ENCODE data around the gene RPL28. TPM values are rescaled to one million over a fixed set of nuclear protein-coding genes. Genes with fewer than 3 reads are reported as not detected.

RPL28 gene
- total and polyA plus RNA-seq, 10 donors, result 581 to 4,833 (median 1,526) TPM

DNA sequence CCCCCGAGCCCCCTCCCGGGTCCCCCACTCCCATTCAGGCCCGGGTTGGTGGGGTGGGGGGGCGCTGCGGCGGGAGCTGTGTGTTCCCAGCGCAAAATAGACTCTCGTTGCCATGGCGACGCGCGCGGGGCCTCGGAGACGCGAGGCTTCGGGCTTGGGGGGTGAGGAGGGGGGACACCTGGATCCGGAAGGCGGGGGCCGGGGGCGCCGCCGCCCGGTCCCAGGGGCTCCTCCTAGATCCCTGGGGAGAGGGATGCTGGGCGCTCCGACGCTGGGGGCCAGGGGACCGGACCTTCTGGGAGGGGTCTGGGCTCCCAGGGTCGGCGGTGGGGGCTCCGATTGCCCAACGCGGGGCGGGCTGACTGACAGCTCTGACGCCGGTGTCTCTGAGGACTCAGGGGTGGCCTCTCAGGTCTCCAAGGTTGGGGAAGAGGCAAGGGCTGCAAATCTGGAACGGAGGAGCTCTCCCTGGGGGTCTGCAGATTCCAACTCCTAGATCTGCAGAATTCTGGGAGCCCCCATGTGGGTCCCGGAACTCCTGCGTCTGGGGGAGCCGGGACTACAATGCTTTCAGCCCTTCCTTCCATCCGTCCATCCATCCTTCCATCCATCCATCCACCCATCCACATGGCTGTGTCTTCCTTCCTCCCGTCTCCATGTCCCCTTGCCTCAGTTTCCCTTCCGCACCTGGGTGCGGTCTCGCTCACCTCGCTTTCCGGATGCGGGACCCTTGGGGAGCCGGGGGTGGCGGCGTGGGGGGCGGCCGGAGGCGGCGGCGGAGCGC, 66.4 kb downstream of the RPL28 start:
- H3K27ac ChIP-seq, result no peak overlapping the region
- H3K27me3 ChIP-seq (replicated peaks in 1 of 7), result peaks cover 8 to 49% (median 29%) of the 10 kb centered on the region in 7 donors
- peaks cover 0 to 31% (median 9%) of the 10 kb centered on the region in 6 donors for H3K36me3 ChIP-seq
- WGBS, 5 donors, result 2 to 7% (median 5%) methylated on average over 43 to 57 of the region's 57 CpGs
- intact Hi-C loops (cut with DNase I; ENCODE audit: low total_unique reads), result no loop called here
- DNase-seq, result no peak
- TF ChIP-seq CTCF (IDR thresholded peaks at IDR 0.05 in 8 of 11, conservative IDR thresholded peaks at IDR 0.05 in 3 of 11), result no peak
- TF ChIP-seq POLR2AphosphoS5 (IDR thresholded peaks at IDR 0.05), result no peak
- no peak for TF ChIP-seq POLR2A (IDR thresholded peaks at IDR 0.05)
- no peaks in the 10 kb centered on the region for H3K9me3 ChIP-seq
- H3K4me1 ChIP-seq, result peaks cover 10 to 24% (median 20%) of the 10 kb centered on the region in 6 donors
- H3K4me3 ChIP-seq, result peak overlapping the region in 5 of 8 donors; percentile 1 to 57 (median 21)

Other genes with a start within 250 kb of the RPL28 start
- gene TNNT1, start 236.7 kb upstream of the RPL28 start, total RNA-seq, result 1 to 10 TPM in 4 of 7 donors, not detected in 3; 1.3 to 5.4 (median 2.6) TPM
- 1 to 10 TPM in 1 of 3 donors, under 1 TPM in 2; 0.26 to 6.2 (median 0.94) TPM for gene TNNT1, start 236.7 kb upstream of the RPL28 start, polyA plus RNA-seq
- not detected for gene TNNI3, start 228.2 kb upstream of the RPL28 start, total RNA-seq
- under 1 TPM; 0.15 to 0.74 (median 0.70) TPM for gene TNNI3, start 228.2 kb upstream of the RPL28 start, polyA plus RNA-seq
- gene DNAAF3, start 219.3 kb upstream of the RPL28 start, total RNA-seq, result 1 to 10 TPM in 2 of 7 donors, under 1 TPM in 3, not detected in 2; 0.68 to 1.1 (median 0.76) TPM
- under 1 TPM; 0.28 to 0.45 (median 0.36) TPM for gene DNAAF3, start 219.3 kb upstream of the RPL28 start, polyA plus RNA-seq
- 1 to 10 TPM in 1 of 7 donors, not detected in 6; 1.4 TPM for gene SYT5, start 205.6 kb upstream of the RPL28 start, total RNA-seq
- under 1 TPM; 0.06 to 0.23 (median 0.13) TPM for gene SYT5, start 205.6 kb upstream of the RPL28 start, polyA plus RNA-seq
- 10 to 100 TPM; 36.8 to 97.9 (median 53.8) TPM for gene PTPRH, start 176.4 kb upstream of the RPL28 start, total RNA-seq
- gene PTPRH, start 176.4 kb upstream of the RPL28 start, polyA plus RNA-seq, result 10 to 100 TPM in 2 of 3 donors, 1 to 10 TPM in 1; 6.5 to 31.7 (median 14.9) TPM
- gene TMEM86B, start 157.2 kb upstream of the RPL28 start, total RNA-seq, result 10 to 100 TPM in 3 of 7 donors, 1 to 10 TPM in 4; 7.5 to 11.7 (median 9.6) TPM
- 10 to 100 TPM; 11.8 to 31.5 (median 28.2) TPM for gene TMEM86B, start 157.2 kb upstream of the RPL28 start, polyA plus RNA-seq
- gene PPP6R1, start 126.9 kb upstream of the RPL28 start, total RNA-seq, result 100 to 1,000 TPM; 113 to 150 (median 133) TPM
- 10 to 100 TPM; 49.2 to 90.5 (median 65.1) TPM for gene PPP6R1, start 126.9 kb upstream of the RPL28 start, polyA plus RNA-seq
- gene HSPBP1, start 105.8 kb upstream of the RPL28 start, total RNA-seq, result 10 to 100 TPM; 14.2 to 26.8 (median 17.6) TPM
- gene HSPBP1, start 105.8 kb upstream of the RPL28 start, polyA plus RNA-seq, result 10 to 100 TPM; 14.2 to 27.0 (median 26.4) TPM
- 1 to 10 TPM in 5 of 7 donors, under 1 TPM in 2; 0.79 to 2.9 (median 1.7) TPM for gene BRSK1, start 101.9 kb upstream of the RPL28 start, total RNA-seq
- gene BRSK1, start 101.9 kb upstream of the RPL28 start, polyA plus RNA-seq, result 1 to 10 TPM in 2 of 3 donors, under 1 TPM in 1; 0.70 to 1.5 (median 1.0) TPM
- 10 to 100 TPM in 3 of 7 donors, 1 to 10 TPM in 4; 5.6 to 34.1 (median 9.9) TPM for gene TMEM150B, start 60.6 kb upstream of the RPL28 start, total RNA-seq
- 1 to 10 TPM; 1.7 to 6.5 (median 4.1) TPM for gene TMEM150B, start 60.6 kb upstream of the RPL28 start, polyA plus RNA-seq
- 10 to 100 TPM; 10.5 to 18.1 (median 12.8) TPM for gene KMT5C, start 46.1 kb upstream of the RPL28 start, total RNA-seq
- 10 to 100 TPM in 1 of 3 donors, 1 to 10 TPM in 2; 5.7 to 12.2 (median 7.8) TPM for gene KMT5C, start 46.1 kb upstream of the RPL28 start, polyA plus RNA-seq
- 1 to 10 TPM in 1 of 7 donors, under 1 TPM in 4, not detected in 2; 0.30 to 1.6 (median 0.63) TPM for gene COX6B2, start 31.2 kb upstream of the RPL28 start, total RNA-seq
- gene COX6B2, start 31.2 kb upstream of the RPL28 start, polyA plus RNA-seq, result under 1 TPM in 2 of 3 donors, not detected in 1; 0.06 to 0.08 TPM
- gene GARIN5B, start 22.7 kb upstream of the RPL28 start, total RNA-seq, result not detected
- not detected for gene GARIN5B, start 22.7 kb upstream of the RPL28 start, polyA plus RNA-seq
- under 1 TPM in 1 of 7 donors, not detected in 6; 0.23 TPM for gene IL11, start 15.5 kb upstream of the RPL28 start, total RNA-seq
- under 1 TPM in 2 of 3 donors, not detected in 1; 0.04 to 0.06 TPM for gene IL11, start 15.5 kb upstream of the RPL28 start, polyA plus RNA-seq
- gene TMEM190, start 9.1 kb upstream of the RPL28 start, total RNA-seq, result not detected
- under 1 TPM in 1 of 3 donors, not detected in 2; 0.20 TPM for gene TMEM190, start 9.1 kb upstream of the RPL28 start, polyA plus RNA-seq
- 1 to 10 TPM; 3.7 to 8.8 (median 5.0) TPM for gene TMEM238, start 1.6 kb upstream of the RPL28 start, total RNA-seq
- under 1 TPM in 2 of 3 donors, not detected in 1; 0.17 to 0.32 TPM for gene TMEM238, start 1.6 kb upstream of the RPL28 start, polyA plus RNA-seq
- gene UBE2S, start 21.9 kb downstream of the RPL28 start, total RNA-seq, result 10 to 100 TPM; 14.4 to 40.8 (median 23.8) TPM
- gene UBE2S, start 21.9 kb downstream of the RPL28 start, polyA plus RNA-seq, result 10 to 100 TPM in 2 of 3 donors, 1 to 10 TPM in 1; 4.9 to 18.7 (median 11.8) TPM
- gene SHISA7, start 57.4 kb downstream of the RPL28 start, total RNA-seq, result under 1 TPM in 1 of 7 donors, not detected in 6; 0.27 TPM
- under 1 TPM in 1 of 3 donors, not detected in 2; 0.03 TPM for gene SHISA7, start 57.4 kb downstream of the RPL28 start, polyA plus RNA-seq
- gene ISOC2, start 75.7 kb downstream of the RPL28 start, total RNA-seq, result 10 to 100 TPM; 38.6 to 85.0 (median 54.5) TPM
- 10 to 100 TPM; 55.6 to 98.7 (median 64.5) TPM for gene ISOC2, start 75.7 kb downstream of the RPL28 start, polyA plus RNA-seq
- gene C19orf85, start 78.8 kb downstream of the RPL28 start, total RNA-seq, result not detected
- gene C19orf85, start 78.8 kb downstream of the RPL28 start, polyA plus RNA-seq, result not detected
- 10 to 100 TPM in 3 of 7 donors, 1 to 10 TPM in 4; 4.4 to 13.6 (median 9.7) TPM for gene ZNF628, start 90.7 kb downstream of the RPL28 start, total RNA-seq
- 1 to 10 TPM; 1.4 to 8.2 (median 1.7) TPM for gene ZNF628, start 90.7 kb downstream of the RPL28 start, polyA plus RNA-seq
- gene NAT14, start 99.3 kb downstream of the RPL28 start, total RNA-seq, result 10 to 100 TPM in 1 of 7 donors, 1 to 10 TPM in 6; 1.9 to 10.3 (median 6.9) TPM
- 10 to 100 TPM; 13.8 to 17.7 (median 15.5) TPM for gene NAT14, start 99.3 kb downstream of the RPL28 start, polyA plus RNA-seq
- gene SSC5D, start 102.5 kb downstream of the RPL28 start, total RNA-seq, result 10 to 100 TPM; 11.0 to 30.6 (median 24.1) TPM
- gene SSC5D, start 102.5 kb downstream of the RPL28 start, polyA plus RNA-seq, result 1 to 10 TPM in 2 of 3 donors, under 1 TPM in 1; 0.61 to 7.4 (median 2.5) TPM
- not detected for gene SBK2, start 151.2 kb downstream of the RPL28 start, total RNA-seq
- not detected for gene SBK2, start 151.2 kb downstream of the RPL28 start, polyA plus RNA-seq
- not detected for gene SBK3, start 159.6 kb downstream of the RPL28 start, total RNA-seq
- not detected for gene SBK3, start 159.6 kb downstream of the RPL28 start, polyA plus RNA-seq
- gene ZNF579, start 194.9 kb downstream of the RPL28 start, total RNA-seq, result 10 to 100 TPM in 2 of 7 donors, 1 to 10 TPM in 4, under 1 TPM in 1; 0.72 to 10.6 (median 6.5) TPM
- 1 to 10 TPM; 2.8 to 6.9 (median 3.4) TPM for gene ZNF579, start 194.9 kb downstream of the RPL28 start, polyA plus RNA-seq
- gene FIZ1, start 213.6 kb downstream of the RPL28 start, total RNA-seq, result 10 to 100 TPM in 5 of 7 donors, 1 to 10 TPM in 2; 7.6 to 17.3 (median 11.4) TPM
- gene FIZ1, start 213.6 kb downstream of the RPL28 start, polyA plus RNA-seq, result 10 to 100 TPM in 1 of 3 donors, 1 to 10 TPM in 2; 5.1 to 11.5 (median 7.8) TPM
- 10 to 100 TPM; 19.7 to 42.5 (median 23.9) TPM for gene ZNF524, start 214.4 kb downstream of the RPL28 start, total RNA-seq
- 10 to 100 TPM; 33.3 to 57.8 (median 39.2) TPM for gene ZNF524, start 214.4 kb downstream of the RPL28 start, polyA plus RNA-seq
- gene ZNF865, start 219.7 kb downstream of the RPL28 start, total RNA-seq, result 10 to 100 TPM; 12.2 to 23.3 (median 17.8) TPM
- gene ZNF865, start 219.7 kb downstream of the RPL28 start, polyA plus RNA-seq, result 10 to 100 TPM in 1 of 3 donors, 1 to 10 TPM in 2; 4.8 to 10.4 (median 5.3) TPM
- 1 to 10 TPM; 4.0 to 10.0 (median 7.1) TPM for gene ZNF784, start 238.6 kb downstream of the RPL28 start, total RNA-seq
- 1 to 10 TPM; 3.3 to 7.6 (median 5.6) TPM for gene ZNF784, start 238.6 kb downstream of the RPL28 start, polyA plus RNA-seq

Measured in spleen (tissue), 11 donors.